HL-60 (cell line): Measurements from ENCODE around the gene CD40.

ENCODE experiments used
- DNase-seq, 2 experiments: peaks; one replicate each; pipeline ENCODE4 v3.0.0-alpha.2; 2010 to 2020; ENCODE audit warnings: low read depth in 1 of 2, low spot score in 1 of 2
- H3K27ac ChIP-seq: fragments of 250-450 bp; sonication (Bioruptor Pico); replicated peaks from 2 replicates; pipeline ENCODE4 v1.5.1; 2020; ENCODE audit warnings: mild to moderate bottlenecking, moderate library complexity
- H3K27me3 ChIP-seq: fragments of 250-450 bp; sonication (Bioruptor Pico); 2 replicates; pipeline ENCODE4 v1.5.1; 2021; ENCODE audit warnings: mild to moderate bottlenecking, moderate library complexity; ENCODE audit not compliant: insufficient read depth, poor library complexity, severe bottlenecking
- H3K4me3 ChIP-seq: replicated peaks from 2 replicates; pipeline ENCODE4 v1.5.1; 2011; ENCODE audit warnings: mild to moderate bottlenecking, control low read depth, low read length; ENCODE audit not compliant: insufficient read depth
- CTCF ChIP-seq: IDR thresholded peaks from one replicate; pipeline ENCODE4 v1.5.1; 2011; ENCODE audit warnings: low read length, control low read depth, inconsistent platforms; ENCODE audit not compliant: insufficient read depth
- GABPA ChIP-seq: IDR thresholded peaks from 2 replicates; pipeline ENCODE4 v1.6.1; 2012; ENCODE audit warnings: low read depth
- POLR2AphosphoS5 ChIP-seq: IDR thresholded peaks from 2 replicates; pipeline ENCODE4 v1.6.1; 2012; ENCODE audit warnings: low read depth
- REST ChIP-seq: IDR thresholded peaks from 2 replicates; pipeline ENCODE4 v1.6.1; 2012; ENCODE audit warnings: low read depth; ENCODE audit not compliant: insufficient replicate concordance
- SPI1 ChIP-seq: IDR thresholded peaks from 2 replicates; pipeline ENCODE4 v1.6.1; 2012; ENCODE audit warnings: low read depth, mild to moderate bottlenecking, borderline replicate concordance

Gene CD40

GRCh38 chr20:46112430-46113112, 5.5 kb upstream of the CD40 start:
- Histone ChIP-seq H3K4me3 (no peak overlapping the region), H3K27me3 (peaks cover 20% of the 10 kb centered on the region), H3K27ac (no peak overlapping the region)
- DNase-seq, result no peak
- TF ChIP-seq REST, result no peak
- TF ChIP-seq GABPA, result no peak
- TF ChIP-seq POLR2AphosphoS5, result no peak
- no peak for TF ChIP-seq CTCF
- no peak for TF ChIP-seq SPI1

- DNase-seq, result no peak
- TF ChIP-seq CTCF (no peak), REST (no peak), SPI1 (no peak), GABPA (no peak), POLR2AphosphoS5 (no peak)
- Histone ChIP-seq H3K27ac (no peak overlapping the region), H3K4me3 (no peak overlapping the region), H3K27me3 (peaks cover 24% of the 10 kb centered on the region)
These were observed 5.0 kb upstream of the CD40 start for GRCh38 chr20:46113113-46113470.

GRCh38 chr20:46114449-46114848, 3.7 kb upstream of the CD40 start:
- Histone ChIP-seq H3K4me3 (no peak overlapping the region), H3K27me3 (peaks cover 35% of the 10 kb centered on the region), H3K27ac (no peak overlapping the region)
- DNase-seq, result no peak
- TF ChIP-seq CTCF, result no peak
- no peak for TF ChIP-seq REST
- no peak for TF ChIP-seq POLR2AphosphoS5
- TF ChIP-seq SPI1, result no peak
- no peak for TF ChIP-seq GABPA
